Kidney epithelial cell (primary cell): Measurements from ENCODE around the gene RPL13A. TPM values are rescaled to one million over a fixed set of nuclear protein-coding genes. Genes with fewer than 3 reads are reported as not detected.

ENCODE experiments used
- DNase-seq: peaks from one replicate; pipeline ENCODE4 v3.0.0-alpha.2; 2010; ENCODE audit warnings: low read depth
- H3K27me3 ChIP-seq: 2 replicates; pipeline ENCODE4 v1.6.0; 2011; ENCODE audit warnings: low read length; ENCODE audit not compliant: control insufficient read depth, insufficient read depth
- H3K36me3 ChIP-seq: 2 replicates; pipeline ENCODE4 v1.5.1; 2011; ENCODE audit warnings: low read length; ENCODE audit not compliant: control insufficient read depth, insufficient read depth
- H3K4me3 ChIP-seq: 2 replicates; pipeline ENCODE4 v1.5.1; 2011; ENCODE audit warnings: low read depth, mild to moderate bottlenecking, control low read depth, low read length
- CTCF ChIP-seq: IDR thresholded peaks from 2 replicates; pipeline ENCODE4 v1.5.1; 2011; ENCODE audit warnings: mild to moderate bottlenecking, moderate library complexity, low read length, control low read depth, inconsistent platforms; ENCODE audit not compliant: insufficient read depth, poor library complexity, severe bottlenecking
- total RNA-seq: library from RNA; depleted of rRNA; stranded (reverse); fragments of >200 nt; gene quantifications from 2 replicates; pipeline ENCODE4 v1.2.3, GENCODE V29; 2015

RPL13A gene
- total RNA-seq, 1 donor from 2014 or later = 2,967 TPM

- H3K27me3 ChIP-seq = no peaks in the 10 kb centered on the region
- no peak for DNase-seq
- TF ChIP-seq CTCF = no peak
These were observed 10.3 kb downstream of the RPL13A start for GRCh38 chr19:49497789-49498103.

GRCh38 chr19:49498475-49498874 is 11.1 kb downstream of the RPL13A start:
- Histone ChIP-seq H3K4me3 (no peak overlapping the region), H3K27me3 (no peaks in the 10 kb centered on the region), H3K36me3 (peaks cover 2% of the 10 kb centered on the region)
- no peak for TF ChIP-seq CTCF
- DNase-seq = no peak

More at GRCh38 chr19:49497789-49498103, 10.3 kb downstream of the RPL13A start:
- Histone ChIP-seq H3K4me3 (no peak overlapping the region), H3K36me3 (peaks cover 2% of the 10 kb centered on the region)

DNA sequence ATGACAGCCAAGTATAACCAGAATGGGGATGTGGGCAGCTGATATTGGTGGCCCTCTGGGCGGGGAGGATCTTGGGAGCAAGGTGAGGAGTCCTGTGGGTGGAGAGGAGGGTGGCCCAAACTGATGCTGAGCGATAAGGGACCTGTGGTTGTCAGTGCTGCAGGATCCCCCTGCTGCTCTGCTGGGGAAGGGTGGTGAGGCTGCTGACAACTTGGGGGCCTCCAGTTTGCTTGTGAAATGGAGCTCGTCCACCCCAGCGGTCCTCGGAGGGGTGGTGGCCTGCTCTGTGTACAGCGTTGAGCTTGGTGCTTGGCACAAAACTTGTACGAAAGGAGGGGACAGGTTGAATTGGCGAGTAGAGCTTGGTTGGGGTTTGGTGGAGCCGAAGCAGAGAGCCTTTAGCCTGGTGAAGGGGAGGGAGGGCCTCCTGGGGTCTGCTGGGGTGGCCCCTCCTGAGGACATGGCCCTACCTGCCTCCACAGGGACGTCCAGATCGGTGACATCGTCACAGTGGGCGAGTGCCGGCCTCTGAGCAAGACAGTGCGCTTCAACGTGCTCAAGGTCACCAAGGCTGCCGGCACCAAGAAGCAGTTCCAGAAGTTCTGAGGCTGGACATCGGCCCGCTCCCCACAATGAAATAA is 11.7 kb downstream of the RPL13A start:
- no peak for DNase-seq
- TF ChIP-seq CTCF = no peak
- H3K36me3 ChIP-seq = peaks cover 2% of the 10 kb centered on the region
- H3K27me3 ChIP-seq = no peaks in the 10 kb centered on the region
- H3K4me3 ChIP-seq = no peak overlapping the region

GRCh38 chr19:49502866-49503581 is 15.6 kb downstream of the RPL13A start:
- Histone ChIP-seq H3K36me3 (peaks cover 2% of the 10 kb centered on the region), H3K27me3 (no peaks in the 10 kb centered on the region), H3K4me3 (no peak overlapping the region)
- no peak for DNase-seq
- TF ChIP-seq CTCF = peak; percentile 57

DNA sequence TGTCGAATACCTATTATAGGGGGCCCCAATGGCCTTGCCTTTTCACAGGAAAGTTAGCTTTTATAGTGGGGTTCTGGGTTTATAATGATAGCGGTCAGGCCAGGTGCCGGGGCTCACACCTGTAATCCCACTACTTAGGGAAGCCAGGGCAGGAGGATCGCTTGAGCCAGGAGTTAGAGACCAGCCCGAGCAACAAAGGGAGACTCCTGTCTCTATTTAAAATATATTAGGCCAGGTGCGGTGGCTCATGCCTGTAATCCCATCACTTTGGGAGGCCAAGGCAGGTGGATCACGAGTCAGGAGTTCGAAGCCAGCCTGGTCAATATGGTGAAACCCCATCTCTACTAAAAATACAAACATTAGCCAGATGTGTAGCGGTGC is 16.2 kb downstream of the RPL13A start:
- no peak for TF ChIP-seq CTCF
- no peak for DNase-seq
- no peak overlapping the region for H3K4me3 ChIP-seq
- no peaks in the 10 kb centered on the region for H3K27me3 ChIP-seq
- peaks cover 2% of the 10 kb centered on the region for H3K36me3 ChIP-seq
